GM21390 (cell line): Measurements from ENCODE around the gene COL4A5.

ENCODE experiments used
- ATAC-seq: cut with Tn5 transposase; IDR thresholded peaks from one replicate; pipeline ENCODE4 v1.9.1; 2021; ENCODE audit not compliant: unreplicated experiment

COL4A5 gene

GRCh38 chrX:108640817-108641216, 201.2 kb downstream of the COL4A5 start:
- ATAC-seq = no peak

GRCh38 chrX:108641589-108642272, 202.1 kb downstream of the COL4A5 start:
- ATAC-seq = no peak

GRCh38 chrX:108642273-108642628, 202.6 kb downstream of the COL4A5 start:
- ATAC-seq = no peak

GRCh38 chrX:108664701-108665100, 225.1 kb downstream of the COL4A5 start:
- ATAC-seq = no peak

- no peak for ATAC-seq
Observed at GRCh38 chrX:108666101-108666500, 226.5 kb downstream of the COL4A5 start.

- no peak for ATAC-seq
Observed at GRCh38 chrX:108671526-108671925, 231.9 kb downstream of the COL4A5 start.

GRCh38 chrX:108696690-108697089, 257.1 kb downstream of the COL4A5 start:
- ATAC-seq = no peak

GRCh38 chrX:108699368-108699767, 259.7 kb downstream of the COL4A5 start:
- no peak for ATAC-seq

- no peak for ATAC-seq
Observed at GRCh38 chrX:108701633-108702032, 262.0 kb downstream of the COL4A5 start.

- no peak for ATAC-seq
Observed at GRCh38 chrX:108702530-108702929, 262.9 kb downstream of the COL4A5 start.

- no peak for ATAC-seq
Observed at GRCh38 chrX:108704839-108705238, 265.2 kb downstream of the COL4A5 start.

GRCh38 chrX:108712886-108713285, 273.2 kb downstream of the COL4A5 start:
- no peak for ATAC-seq

GRCh38 chrX:108722561-108722960, 282.9 kb downstream of the COL4A5 start:
- no peak for ATAC-seq

- ATAC-seq = no peak
Observed at GRCh38 chrX:108726748-108727147, 287.1 kb downstream of the COL4A5 start.

- no peak for ATAC-seq
Observed at GRCh38 chrX:108731153-108731552, 291.5 kb downstream of the COL4A5 start.

GRCh38 chrX:108732630-108733321, 293.1 kb downstream of the COL4A5 start:
- ATAC-seq = no peak

- no peak for ATAC-seq
Observed at GRCh38 chrX:108734426-108734825, 294.8 kb downstream of the COL4A5 start.

- ATAC-seq = no peak
Observed at GRCh38 chrX:108735091-108735678, 295.5 kb downstream of the COL4A5 start.

GRCh38 chrX:108735679-108736508, 296.3 kb downstream of the COL4A5 start:
- ATAC-seq = no peak

GRCh38 chrX:108736509-108737479, 297.2 kb downstream of the COL4A5 start, which contains the start of gene IRS4:
Gene IRS4, minus strand, starts transcription at chrX:108736563.
- no peak for ATAC-seq
